EL (cell line): Measurements from ENCODE around the gene SH3GL3.
A peak's percentile ranks its signal among the peaks of the same experiment; 100 is the strongest.

Experiments
- DNase-seq: peaks from one replicate; pipeline ENCODE4 v3.0.0-alpha.2; 2016

SH3GL3 gene

DNA sequence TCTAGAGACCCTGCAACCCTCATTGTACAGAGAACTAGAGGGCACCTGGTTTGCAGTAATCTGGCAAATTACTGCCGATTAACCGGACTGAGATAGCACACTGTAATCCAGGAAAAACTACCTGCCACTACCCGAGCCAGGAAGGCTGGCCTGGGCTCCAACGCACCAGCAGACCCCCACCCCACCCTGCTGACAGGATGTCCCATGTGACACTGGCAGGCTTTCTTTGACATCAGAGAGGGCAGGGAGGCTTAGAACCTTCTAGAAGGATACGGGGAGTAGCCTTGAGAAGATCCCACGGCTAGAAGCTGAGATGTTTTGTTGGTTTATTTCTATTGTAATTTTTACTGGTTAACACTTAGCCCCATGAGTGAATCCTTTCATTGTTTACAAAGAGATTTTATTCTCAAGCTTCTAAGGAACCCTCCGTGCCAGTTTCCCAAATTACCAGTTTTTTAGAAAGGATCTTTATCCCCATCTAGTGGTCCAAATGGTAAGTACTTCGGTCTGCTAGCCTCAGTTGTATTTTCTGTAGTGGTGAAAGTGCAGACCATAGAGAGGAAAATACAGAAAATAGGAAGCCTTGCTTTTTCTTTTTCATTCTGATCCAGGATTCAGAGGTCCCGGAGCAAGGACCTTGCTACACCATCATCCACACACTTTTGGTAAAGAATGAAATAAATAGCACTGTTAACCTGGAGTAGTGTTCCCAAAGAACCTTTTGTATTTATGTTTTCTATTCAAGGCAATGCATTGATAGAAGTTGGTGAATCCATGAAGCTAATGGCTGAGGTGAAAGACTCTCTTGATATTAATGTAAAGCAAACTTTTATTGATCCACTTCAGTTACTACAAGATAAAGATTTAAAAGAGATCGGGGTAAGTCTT, 124.9 kb downstream of the SH3GL3 start:
- DNase-seq: peak; percentile 21

DNA sequence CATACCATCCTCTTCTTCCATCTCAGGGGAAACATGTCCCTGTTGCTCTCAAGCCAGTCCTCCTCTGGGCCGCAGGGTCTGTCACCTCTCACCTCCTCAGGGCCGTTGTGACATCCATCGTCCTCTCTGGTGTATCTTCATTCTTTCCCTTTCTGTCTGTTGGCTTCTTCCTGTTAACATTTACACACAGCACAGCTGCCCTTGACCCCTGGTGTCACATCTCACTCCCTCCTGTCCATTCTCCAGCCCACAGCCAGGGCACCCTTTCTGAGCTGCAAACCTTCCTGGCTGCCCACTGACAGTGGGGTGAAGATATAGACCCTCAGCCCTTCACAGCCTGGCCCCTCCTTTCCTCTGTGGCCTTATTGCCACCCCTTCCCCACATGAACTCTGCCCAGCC, 127.2 kb downstream of the SH3GL3 start:
- no peak for DNase-seq

DNA sequence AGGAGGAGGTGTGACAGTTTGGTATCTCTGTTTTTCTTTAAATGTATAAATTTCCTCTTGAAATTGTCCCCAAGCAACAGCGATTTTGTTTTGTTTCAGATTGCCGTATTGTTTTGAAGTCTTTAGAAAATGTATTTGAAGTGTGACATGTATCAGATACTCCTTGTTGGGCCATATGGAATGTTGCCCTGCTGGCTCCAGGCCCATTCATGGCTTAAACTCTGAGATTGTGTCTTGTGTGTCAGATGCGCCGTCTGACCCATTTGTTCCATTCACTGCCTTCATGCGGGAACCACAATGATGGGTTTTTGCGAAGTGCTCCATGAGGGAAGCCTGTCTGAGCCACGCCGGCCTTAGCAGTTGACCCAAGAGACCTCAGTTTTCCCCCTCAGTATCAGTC, 131.6 kb downstream of the SH3GL3 start:
- DNase-seq: no peak

DNA sequence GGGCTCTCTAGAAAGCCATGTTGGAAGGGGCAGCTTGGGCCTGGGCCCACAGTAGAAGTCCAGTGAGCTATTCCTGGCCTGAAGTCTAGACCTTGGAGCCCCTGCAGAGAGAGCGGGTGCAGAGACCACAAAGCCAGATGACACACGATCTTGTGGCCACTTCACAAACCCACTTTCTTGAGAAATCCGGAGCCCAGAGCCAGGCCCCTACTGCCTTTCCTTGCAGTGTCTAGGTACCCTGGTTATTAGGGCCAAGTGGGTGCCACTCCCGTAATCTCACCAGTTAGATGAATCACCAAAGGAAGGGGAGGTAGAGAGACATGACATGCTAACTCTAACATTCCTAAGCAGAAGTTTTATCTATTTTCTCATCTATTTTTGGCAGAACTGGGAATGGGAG, 134.2 kb downstream of the SH3GL3 start:
- DNase-seq: no peak

- no peak for DNase-seq
These were observed 135.2 kb downstream of the SH3GL3 start for GRCh38 chr15:83582381-83582780.

DNA sequence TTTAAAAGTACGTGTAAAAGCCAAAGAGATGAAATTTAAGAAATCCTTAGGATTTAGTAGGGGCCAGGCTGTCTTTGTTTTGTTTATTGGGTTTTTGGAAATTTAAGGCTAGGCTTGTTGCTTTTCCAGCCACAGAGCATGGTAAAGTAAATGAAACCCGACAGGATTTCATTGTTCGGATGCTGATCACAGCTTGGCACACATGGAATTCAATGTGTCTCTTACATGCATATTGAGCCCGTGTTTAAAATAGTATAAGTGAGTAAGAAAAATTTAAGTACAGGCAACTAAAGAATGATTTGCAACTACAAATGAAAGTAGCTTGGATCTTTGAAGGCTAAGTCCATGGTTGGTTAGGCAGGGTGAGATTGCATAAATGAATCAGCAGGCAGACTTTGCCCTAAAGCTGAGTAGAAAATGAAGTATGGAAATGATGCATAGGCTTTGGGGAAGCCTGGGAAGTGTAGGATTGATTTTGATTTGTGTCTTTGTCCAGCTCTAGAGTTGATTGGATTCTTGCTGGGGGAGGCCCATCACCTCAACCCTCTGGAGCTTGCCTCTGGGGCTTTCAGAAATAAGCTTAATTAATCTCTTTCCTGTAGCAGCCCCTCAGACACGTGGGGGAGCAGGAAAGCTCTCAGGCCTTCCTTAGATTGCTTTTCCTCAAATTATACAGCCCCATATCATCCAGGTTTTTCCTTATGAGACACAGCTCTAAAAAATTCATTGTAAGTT, 138.6 kb downstream of the SH3GL3 start:
- DNase-seq: no peak

- DNase-seq: no peak
These were observed 139.9 kb downstream of the SH3GL3 start for GRCh38 chr15:83587091-83587490.

- DNase-seq: no peak
These were observed 141.3 kb downstream of the SH3GL3 start for GRCh38 chr15:83588441-83588840.

DNA sequence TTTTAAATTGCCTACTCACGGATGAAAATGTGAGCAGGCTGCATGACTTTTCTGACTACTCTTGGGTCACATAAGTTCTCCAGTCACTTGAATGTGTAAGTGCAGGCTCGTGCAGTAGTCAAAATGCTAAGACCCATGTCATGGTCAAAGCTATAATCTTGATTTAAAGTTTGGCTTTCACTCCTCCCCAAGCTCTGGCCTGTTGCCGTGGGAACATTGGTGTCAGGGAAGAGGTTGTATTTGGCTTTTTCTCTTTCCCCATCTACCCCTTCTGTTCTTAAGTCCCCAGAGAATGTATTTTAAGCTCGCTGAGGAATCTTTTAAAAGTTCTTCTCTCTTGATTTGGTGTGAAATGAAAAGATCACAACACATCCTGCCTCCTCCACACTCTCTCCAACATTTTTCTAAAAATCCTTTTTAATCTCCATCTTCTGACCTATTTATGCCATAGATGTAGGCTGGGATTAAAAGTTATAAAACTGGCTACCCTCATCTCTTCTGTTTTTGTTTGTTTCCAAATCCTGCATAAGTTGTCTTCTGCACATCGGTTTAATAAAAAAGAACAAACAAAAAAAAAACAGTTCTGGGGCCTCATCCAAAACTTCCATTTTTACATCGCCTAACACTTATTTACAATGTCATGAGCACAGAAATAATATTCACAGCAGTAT, 145.4 kb downstream of the SH3GL3 start:
- no peak for DNase-seq

DNA sequence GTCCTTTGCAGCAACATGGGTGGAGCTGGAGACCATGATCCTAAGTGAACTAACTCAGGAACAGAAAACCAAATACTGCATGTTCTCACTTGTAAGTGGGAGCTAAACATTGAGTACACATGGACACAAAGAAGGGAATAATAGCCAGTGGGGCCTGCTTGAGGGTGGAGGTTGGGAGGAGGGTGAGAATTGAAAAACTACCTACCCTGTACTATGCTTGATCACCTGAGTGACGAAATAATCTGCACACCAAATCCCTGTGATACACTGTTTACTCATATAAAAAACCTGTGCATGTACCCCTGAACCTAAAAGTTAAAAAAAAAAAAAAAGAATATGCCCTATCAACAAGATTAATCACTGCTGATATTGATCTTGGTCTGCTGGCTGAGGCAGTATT, 148.1 kb downstream of the SH3GL3 start:
- no peak for DNase-seq

- DNase-seq: no peak
These were observed 150.9 kb downstream of the SH3GL3 start for GRCh38 chr15:83598031-83598430.

GRCh38 chr15:83602021-83602420, 154.9 kb downstream of the SH3GL3 start:
- DNase-seq: no peak

GRCh38 chr15:83604549-83604948, 157.4 kb downstream of the SH3GL3 start:
- no peak for DNase-seq

DNA sequence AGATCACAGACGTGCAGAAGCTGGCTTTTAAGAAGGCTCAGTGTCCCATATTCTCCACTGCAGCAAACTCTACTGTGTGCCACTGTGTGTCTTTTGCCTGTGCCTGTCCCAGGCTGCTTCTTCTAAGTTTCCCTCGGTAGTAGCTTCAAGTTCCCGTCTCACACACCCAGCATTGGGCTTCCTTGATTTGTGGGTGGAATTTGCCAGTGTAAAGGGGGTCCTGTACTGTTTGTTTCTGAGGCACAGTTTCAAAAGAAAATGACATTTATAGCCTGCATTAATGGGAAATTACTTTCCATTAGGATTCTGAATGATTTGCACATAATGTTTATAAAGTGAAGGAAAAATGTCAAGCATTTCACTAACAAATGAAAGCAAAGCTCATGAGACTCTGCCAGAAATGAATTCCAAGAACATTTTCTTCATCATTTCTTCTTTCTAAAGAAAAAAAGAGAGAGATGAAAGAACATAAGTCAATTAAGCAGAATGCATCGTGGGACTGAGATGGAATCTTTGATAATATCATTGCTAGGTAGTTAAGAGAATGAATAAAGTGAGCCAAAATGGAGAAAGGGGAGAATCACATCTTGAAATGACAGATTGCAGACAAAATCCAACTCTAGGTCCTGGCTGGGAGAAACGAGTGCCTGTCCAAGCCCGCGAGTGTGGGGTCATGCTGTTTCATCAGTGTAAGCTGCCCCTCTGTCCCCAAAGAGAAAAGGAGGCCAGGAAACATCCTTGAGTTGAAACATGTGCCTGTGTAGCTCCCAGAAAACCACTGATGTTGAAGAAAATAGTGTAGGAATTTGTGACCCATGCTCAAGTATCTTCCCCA, 158.2 kb downstream of the SH3GL3 start:
- DNase-seq: no peak

- no peak for DNase-seq
These were observed 163.0 kb downstream of the SH3GL3 start for GRCh38 chr15:83610132-83610531.

GRCh38 chr15:83610901-83611685, 164.0 kb downstream of the SH3GL3 start:
- DNase-seq: no peak

- no peak for DNase-seq
These were observed 165.1 kb downstream of the SH3GL3 start for GRCh38 chr15:83612226-83612625.

GRCh38 chr15:83612898-83613635, 165.9 kb downstream of the SH3GL3 start:
- DNase-seq: no peak

GRCh38 chr15:83613714-83614113, 166.6 kb downstream of the SH3GL3 start:
- DNase-seq: no peak

DNA sequence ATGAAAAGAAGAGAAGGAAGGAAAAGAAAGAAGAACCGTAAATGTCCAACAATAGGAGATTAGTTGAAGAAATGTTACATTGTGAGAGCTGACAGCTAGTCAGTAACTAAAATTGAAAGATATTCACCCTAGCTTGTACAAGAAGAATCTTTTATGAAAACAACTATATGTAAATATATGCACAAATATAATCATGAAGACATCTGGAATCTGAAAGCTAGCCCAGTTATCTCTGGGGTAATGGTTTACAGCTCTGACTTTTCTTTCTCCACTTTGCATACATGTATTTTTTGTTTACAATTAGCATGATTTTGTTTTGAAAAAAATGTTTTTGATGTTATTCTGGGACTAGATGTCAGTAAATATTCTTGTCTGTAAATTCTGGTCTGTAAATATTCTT, 169.7 kb downstream of the SH3GL3 start:
- no peak for DNase-seq

DNA sequence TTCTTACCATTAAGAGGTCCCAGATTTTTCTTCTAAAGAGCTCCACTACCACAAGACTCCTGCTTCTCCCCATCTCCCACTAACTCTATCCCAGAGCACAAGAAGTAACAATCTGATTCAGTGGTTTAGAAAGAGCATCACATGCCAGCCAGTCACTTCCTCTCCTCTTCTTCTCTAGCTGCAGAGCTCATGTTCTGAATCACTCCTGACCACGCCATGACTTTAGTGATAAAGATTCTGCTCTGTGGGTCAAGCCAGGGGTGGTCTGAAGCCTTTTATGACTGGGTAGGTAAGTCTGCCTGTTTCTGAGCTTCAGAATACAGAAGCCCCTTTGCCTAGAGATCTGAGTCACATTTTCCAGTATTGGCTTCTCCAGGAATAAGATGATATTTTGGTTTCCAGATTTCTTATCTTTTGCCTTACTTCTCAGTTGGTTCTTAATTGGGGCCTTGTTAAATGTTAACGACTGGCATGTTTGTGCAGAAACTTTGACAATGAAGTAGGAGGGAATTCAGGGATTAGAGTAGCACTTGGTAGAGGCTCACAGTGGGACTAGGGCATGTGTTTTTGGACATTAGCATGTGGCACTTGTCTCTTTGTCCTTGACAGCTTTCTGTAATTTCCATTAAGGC, 179.1 kb downstream of the SH3GL3 start:
- no peak for DNase-seq
